SH-SY5Y (cell line): ENCODE data around the gene HAPLN2.

Experiments
- GATA2 ChIP-seq: IDR thresholded peaks from 2 replicates; pipeline ENCODE4 v1.6.1; 2011; ENCODE audit warnings: mild to moderate bottlenecking, low read depth, low read length
- GATA3 ChIP-seq: IDR thresholded peaks from 2 replicates; pipeline ENCODE4 v1.6.1; 2011; ENCODE audit warnings: low read depth, mild to moderate bottlenecking, low read length, moderate library complexity

The HAPLN2 gene

GRCh38 chr1:156586892-156587477 lies 32.2 kb upstream of the HAPLN2 start:
- TF ChIP-seq GATA2, result no peak
- TF ChIP-seq GATA3, result no peak

- TF ChIP-seq GATA2 (no peak), GATA3 (no peak)
These were observed 29.7 kb upstream of the HAPLN2 start for GRCh38 chr1:156589546-156589945.

- no peak for TF ChIP-seq GATA2
- no peak for TF ChIP-seq GATA3
These were observed 28.7 kb upstream of the HAPLN2 start for GRCh38 chr1:156590326-156591180.

GRCh38 chr1:156591181-156591431 lies 28.1 kb upstream of the HAPLN2 start:
- TF ChIP-seq GATA2, result no peak
- TF ChIP-seq GATA3, result no peak

GRCh38 chr1:156591432-156592157 lies 27.6 kb upstream of the HAPLN2 start, which contains the start of gene NAXE:
NAXE (plus strand) TSS chr1:156591776; CDS start chr1:156591805, 29 bp downstream.
- TF ChIP-seq GATA2 (no peak; the same call in 1 of the 2 replicates), GATA3 (no peak)

- TF ChIP-seq GATA3 (no peak), GATA2 (no peak)
These were observed 26.9 kb upstream of the HAPLN2 start for GRCh38 chr1:156592158-156592909.

- no peak for TF ChIP-seq GATA2
- TF ChIP-seq GATA3, result no peak
These were observed 26.1 kb upstream of the HAPLN2 start for GRCh38 chr1:156592910-156593660.

- no peak for TF ChIP-seq GATA3
- no peak for TF ChIP-seq GATA2
These were observed 25.6 kb upstream of the HAPLN2 start for GRCh38 chr1:156593661-156593989.

GRCh38 chr1:156594190-156594589 lies 25.0 kb upstream of the HAPLN2 start:
- TF ChIP-seq GATA2, result no peak
- no peak for TF ChIP-seq GATA3

GRCh38 chr1:156595016-156595415 lies 24.2 kb upstream of the HAPLN2 start:
- TF ChIP-seq GATA2 (no peak), GATA3 (no peak)

GRCh38 chr1:156596426-156596825 lies 22.8 kb upstream of the HAPLN2 start:
- no peak for TF ChIP-seq GATA2
- no peak for TF ChIP-seq GATA3

GRCh38 chr1:156598125-156598524 lies 21.1 kb upstream of the HAPLN2 start:
- TF ChIP-seq GATA3, result no peak

GRCh38 chr1:156598731-156599432 lies 20.3 kb upstream of the HAPLN2 start:
- no peak for TF ChIP-seq GATA2
- no peak for TF ChIP-seq GATA3
